SK-N-SH (cell line): ENCODE data around the gene PAPPA2. TPM values are rescaled to one million over a fixed set of nuclear protein-coding genes. Genes with fewer than 3 reads are reported as not detected.

Experiments used
- CTCF ChIA-PET: fragments of 300-600, 350-600 bp; formaldehyde crosslinking; extraction: SDS; loops from one replicate; lab custom pipeline; 2021; lab: Yijun Ruan, JAX
- POLR2A ChIA-PET: fragments of 350-600 bp; sonication (Branson Sonifier 250); formaldehyde crosslinking; extraction: SDS; loops from one replicate; lab custom pipeline; 2020; ENCODE audit warnings: antibody characterized with exemption, inconsistent platforms; lab: Yijun Ruan, JAX
- DNase-seq: peaks from one replicate; pipeline ENCODE4 v3.0.0; 2012
- H2AFZ ChIP-seq: fragments of 200-600 bp; sonication (generic); 2 replicates; pipeline ENCODE4 v1.8.1; 2016; ENCODE audit warnings: antibody characterized with exemption, mild to moderate bottlenecking, low read depth
- H3F3A ChIP-seq: fragments of 200-600 bp; sonication (generic); replicated peaks from 2 replicates; pipeline ENCODE3; 2016; ENCODE audit warnings: antibody characterized with exemption, mild to moderate bottlenecking; ENCODE audit not compliant: insufficient read depth
- H3K27ac ChIP-seq, 2 experiments: fragments of 200-500 bp in 1 of 2; fragments of 200-600 bp in 1 of 2; sonication (Bioruptor generic) in 1 of 2; sonication (generic), shearing (Covaris generic) in 1 of 2; 2 replicates each; pipeline versions ENCODE4 v1.5.1 to v1.6.1; 2014 to 2016; ENCODE audit warnings: low read depth in 2 of 2, inconsistent platforms in 1 of 2, low read length in 1 of 2, mild to moderate bottlenecking in 1 of 2, mixed read lengths in 1 of 2
- H3K27me3 ChIP-seq: fragments of 200-600 bp; sonication (generic), shearing (Covaris generic); 2 replicates; pipeline ENCODE4 v1.6.1; 2016; ENCODE audit warnings: mixed run types; ENCODE audit not compliant: insufficient read depth
- H3K36me3 ChIP-seq, 2 experiments: fragments of 200-500 bp in 1 of 2; fragments of 200-600 bp in 1 of 2; sonication (Bioruptor generic) in 1 of 2; sonication (generic) in 1 of 2; replicated peaks in 1 of 2; 2 replicates each; pipeline versions ENCODE3 to v1.5.1; 2014 to 2016; ENCODE audit warnings: low read length in 1 of 2, mild to moderate bottlenecking in 1 of 2; ENCODE audit not compliant: insufficient read depth in 2 of 2, control insufficient read depth in 1 of 2
- H3K4me1 ChIP-seq, 2 experiments: fragments of 200-500 bp in 1 of 2; fragments of 200-600 bp in 1 of 2; sonication (Bioruptor generic) in 1 of 2; sonication (generic), shearing (Covaris generic) in 1 of 2; 2 replicates each; pipeline versions ENCODE4 v1.5.1 to v1.6.1; 2014 to 2016; ENCODE audit warnings: low read depth in 1 of 2, low read length in 1 of 2, mixed run types in 1 of 2; ENCODE audit not compliant: insufficient read depth in 2 of 2, control insufficient read depth in 1 of 2
- H3K4me2 ChIP-seq: fragments of 200-600 bp; sonication (generic), shearing (Covaris generic); 2 replicates; pipeline ENCODE4 v1.6.1; 2017; ENCODE audit warnings: mixed run types
- H3K4me3 ChIP-seq, 2 experiments: fragments of 200-500 bp in 1 of 2; fragments of 200-600 bp in 1 of 2; sonication (Bioruptor generic) in 1 of 2; sonication (generic), shearing (Covaris generic) in 1 of 2; 2 replicates each; pipeline versions ENCODE4 v1.5.1 to v1.8.1; 2014 to 2016; ENCODE audit warnings: low read depth in 2 of 2, inconsistent platforms in 1 of 2, low read length in 1 of 2, mild to moderate bottlenecking in 1 of 2, mixed read lengths in 1 of 2, moderate library complexity in 1 of 2
- H3K79me2 ChIP-seq: fragments of 200-600 bp; sonication (generic); 2 replicates; pipeline ENCODE4 v1.8.1; 2017; ENCODE audit warnings: mild to moderate bottlenecking; ENCODE audit not compliant: insufficient read depth
- H3K9ac ChIP-seq: fragments of 200-600 bp; sonication (generic); 2 replicates; pipeline ENCODE4 v1.6.1; 2017; ENCODE audit warnings: mixed run types
- H3K9me2 ChIP-seq: fragments of 200-600 bp; sonication (generic); 2 replicates; pipeline ENCODE4 v1.6.1; 2017; ENCODE audit warnings: mixed run types
- H3K9me3 ChIP-seq: fragments of 200-600 bp; sonication (generic); 2 replicates; pipeline ENCODE4 v1.6.1; 2017; ENCODE audit warnings: mixed run types, mild to moderate bottlenecking, moderate library complexity
- H4K20me1 ChIP-seq: fragments of 200-600 bp; sonication (generic); 2 replicates; pipeline ENCODE4 v1.6.1; 2017; ENCODE audit warnings: mild to moderate bottlenecking, mixed run types; ENCODE audit not compliant: insufficient read depth
- CHD2 ChIP-seq: fragments of 150-350 bp; IDR thresholded peaks from 2 replicates; pipeline ENCODE4 v1.6.1; 2018; ENCODE audit warnings: low read length; ENCODE audit not compliant: partially characterized antibody
- CTCF ChIP-seq: fragments of 200-600 bp; sonication (generic); IDR thresholded peaks from 2 replicates; pipeline ENCODE4 v1.6.1; 2017; ENCODE audit warnings: antibody characterized with exemption, mild to moderate bottlenecking, moderate library complexity
- JUND ChIP-seq: IDR thresholded peaks from 2 replicates; pipeline ENCODE4 v1.4.0; 2012
- PBX3 ChIP-seq: IDR thresholded peaks from 2 replicates; pipeline ENCODE4; 2012
- POLR2AphosphoS5 ChIP-seq: IDR thresholded peaks from 2 replicates; pipeline ENCODE4 v1.6.1; 2012; ENCODE audit warnings: low read depth, low read length
- RCOR1 ChIP-seq: fragments of 150-350 bp; IDR thresholded peaks from 2 replicates; pipeline ENCODE4 v1.6.1; 2017; ENCODE audit warnings: antibody characterized with exemption, low read length
- SIN3A ChIP-seq: IDR thresholded peaks from 2 replicates; pipeline ENCODE4 v1.6.1; 2012; ENCODE audit warnings: low read depth, mild to moderate bottlenecking, low read length, moderate library complexity, borderline replicate concordance
- TEAD4 ChIP-seq: IDR thresholded peaks from 2 replicates; pipeline ENCODE4 v1.4.0; 2012; ENCODE audit warnings: mild to moderate bottlenecking, borderline replicate concordance; ENCODE audit not compliant: insufficient read depth
- USF2 ChIP-seq: fragments of 150-350 bp; IDR thresholded peaks from 2 replicates; pipeline ENCODE4 v1.6.1; 2017; ENCODE audit warnings: antibody characterized with exemption, low read length, low read depth, borderline replicate concordance
- WGBS: methylation state at CpG from one replicate; pipeline ENCODE4 v1.1.6; 2017; ENCODE audit warnings: low lambda C conversion rate; 5-methylcytosine and 5-hydroxymethylcytosine counted together
- polyA plus RNA-seq, 3 experiments: library from polyadenylated mRNA; depleted of rRNA; stranded (reverse); fragments of >200 nt; gene quantifications; 2 replicates each; pipeline ENCODE4 v1.2.3, GENCODE V29; 2012

PAPPA2 gene
- polyA plus RNA-seq, 1 of the 3 experiments (the other 2 are of a cell fraction), result 0.02 TPM

GRCh38 chr1:176803596-176803995 is 340.6 kb downstream of the PAPPA2 start:
- Histone ChIP-seq H3K27me3 (no peaks in the 10 kb centered on the region), H3K4me2 (no peak overlapping the region), H2AFZ (no peak overlapping the region), H3K27ac (no peak overlapping the region), H3K36me3 (no peaks in the 10 kb centered on the region), H4K20me1 (no peaks in the 10 kb centered on the region), H3K9ac (no peak overlapping the region), H3F3A (no peaks in the 10 kb centered on the region), H3K9me2 (no peaks in the 10 kb centered on the region), H3K79me2 (no peaks in the 10 kb centered on the region), H3K9me3 (no peaks in the 10 kb centered on the region), H3K4me1 (no peaks in the 10 kb centered on the region), H3K4me3 (no peak overlapping the region)
- ChIA-PET POLR2A (no interaction called here), CTCF (no interaction called here)
- TF ChIP-seq POLR2AphosphoS5, result no peak
- no peak for TF ChIP-seq TEAD4
- DNase-seq, result no peak

- ChIA-PET CTCF (interaction anchor here (0.6 kb wide), 1 partner anchor 62 kb away, joined by 3 read pairs; no protein-coding TSS in a partner anchor), POLR2A (no interaction called here)
- Histone ChIP-seq H3K9me2 (no peaks in the 10 kb centered on the region), H3K4me2 (no peak overlapping the region), H3K4me1 (no peaks in the 10 kb centered on the region), H4K20me1 (no peaks in the 10 kb centered on the region), H3F3A (no peaks in the 10 kb centered on the region), H3K9me3 (no peaks in the 10 kb centered on the region), H3K27me3 (no peaks in the 10 kb centered on the region), H2AFZ (no peak overlapping the region), H3K9ac (no peak overlapping the region), H3K36me3 (no peaks in the 10 kb centered on the region), H3K4me3 (no peak overlapping the region), H3K79me2 (no peaks in the 10 kb centered on the region), H3K27ac (no peak overlapping the region)
- 30% methylated on average over 2 of the region's 2 CpGs for WGBS
- TF ChIP-seq USF2, result no peak
- no peak for TF ChIP-seq JUND
- TF ChIP-seq SIN3A, result no peak
- TF ChIP-seq PBX3, result no peak
- TF ChIP-seq RCOR1, result no peak
- no peak for TF ChIP-seq CTCF
- TF ChIP-seq CHD2, result no peak
- DNase-seq, result no peak
These were observed 346.3 kb downstream of the PAPPA2 start for GRCh38 chr1:176809292-176809691.
